ENCODE measurements around the gene USF1.

GRCh38 chr1:161069731-161070270 lies 24.0 kb upstream of the USF1 start, which contains the start of gene ARHGAP30:
- TF ChIP-seq CEBPB (IDR thresholded peaks at IDR 0.05) (no peak), RAD21 (IDR thresholded peaks at IDR 0.05; ENCODE audit: low read depth) (no peak), FOXM1 (IDR thresholded peaks at IDR 0.05; ENCODE audit: borderline replicate concordance, low read depth) (no peak), EGR1 (IDR thresholded peaks at IDR 0.05) (no peak), REST (IDR thresholded peaks at IDR 0.05; ENCODE audit: low read depth) (no peak), CREB1 (IDR thresholded peaks at IDR 0.05; ENCODE audit: low read depth) (no peak), EP300 (IDR thresholded peaks at IDR 0.05; ENCODE audit: borderline replicate concordance) (no peak), ZBTB7A (IDR thresholded peaks at IDR 0.05; ENCODE audit: low read depth) (no peak), YY1 (IDR thresholded peaks at IDR 0.05; ENCODE audit: low read depth) (no peak), MAX (IDR thresholded peaks at IDR 0.05) (no peak)
